Left hindlimb (tissue), 1 donor: Measurements from ENCODE around the gene HOXA7.

Source experiments
- DNase-seq: peaks from one replicate; pipeline ENCODE4 v3.0.0-alpha.2; 2018

Gene HOXA7

GRCh38 chr7:27116031-27116961 is 40.2 kb downstream of the HOXA7 start:
- DNase-seq = peak; percentile 34

- DNase-seq = peak; percentile 47
Measured at GRCh38 chr7:27115221-27116026, 41.1 kb downstream of the HOXA7 start.

GRCh38 chr7:27114881-27115220 is 41.6 kb downstream of the HOXA7 start:
- no peak for DNase-seq

GRCh38 chr7:27113991-27114769 is 42.3 kb downstream of the HOXA7 start:
- peak; percentile 67 for DNase-seq

- peak; percentile 77 for DNase-seq
Measured at GRCh38 chr7:27112955-27113949, 43.2 kb downstream of the HOXA7 start.

- no peak for DNase-seq
Measured at GRCh38 chr7:27112361-27112760, 44.1 kb downstream of the HOXA7 start.

GRCh38 chr7:27111751-27112277 is 44.7 kb downstream of the HOXA7 start:
- DNase-seq = no peak

GRCh38 chr7:27111042-27111750 is 45.3 kb downstream of the HOXA7 start:
- peak; percentile 57 for DNase-seq

- DNase-seq = peak; percentile 66
Measured at GRCh38 chr7:27110186-27111031, 46.1 kb downstream of the HOXA7 start.

GRCh38 chr7:27109466-27110185 is 46.8 kb downstream of the HOXA7 start:
- peak; percentile 43 for DNase-seq

- peak; percentile 37 for DNase-seq
Measured at GRCh38 chr7:27108390-27109127, 47.9 kb downstream of the HOXA7 start.

GRCh38 chr7:27107391-27108381 is 48.8 kb downstream of the HOXA7 start:
- peak; percentile 40 for DNase-seq

GRCh38 chr7:27106901-27107240 is 49.6 kb downstream of the HOXA7 start:
- no peak for DNase-seq

GRCh38 chr7:27106181-27106900 is 50.1 kb downstream of the HOXA7 start:
- DNase-seq = peak; percentile 47

GRCh38 chr7:27105301-27106031 is 51.0 kb downstream of the HOXA7 start:
- no peak for DNase-seq
